Measurements from ENCODE around the gene TMPO. TPM values are rescaled to one million over a fixed set of nuclear protein-coding genes. Genes with fewer than 3 reads are reported as not detected.

TMPO gene
- polyA plus RNA-seq (2011; rRNA removed) (31.2 and 49.1 TPM in 2 replicates), polyA minus RNA-seq (2011; rRNA and poly(A)+ RNA removed) (16.0 and 34.2 TPM in 2 replicates)

GRCh38 chr12:98515287-98516110 is at the start of gene TMPO:
TSS of gene TMPO (plus strand) at chr12:98515590. CDS start at chr12:98515868, 278 bp downstream.
- ChIA-PET CTCF (interaction anchor here (0.7 to 5.7 kb wide), 6 partner anchors 24 to 91 kb away, joined by 4 to 51 read pairs (median 10); no protein-coding TSS in a partner anchor), POLR2A (interaction anchor here (1.4 kb wide), 1 partner anchor 12 kb away, joined by 3 read pairs; no protein-coding TSS in a partner anchor)
- TF ChIP-seq CTCF (IDR thresholded peaks at IDR 0.05; ENCODE audit: low read depth, low read length) = no peak
- DNase-seq (ENCODE audit: low read depth, low spot score) = peak; percentile 66
- H3K27me3 ChIP-seq (ENCODE audit: control insufficient read depth, insufficient read depth, low read length) = no peaks in the 10 kb centered on the region
- peak within 1 kb of the TSS; percentile 90 for H3K4me3 ChIP-seq (ENCODE audit: low read depth, low read length)
- H3K9me3 ChIP-seq (ENCODE audit: control insufficient read depth, insufficient read depth, low read length) = no peaks in the 10 kb centered on the region; the same call in 1 of the 2 replicates
- H3K27ac ChIP-seq (ENCODE audit: low read depth, low read length) = peak within 1 kb of the TSS; percentile 94

DNA sequence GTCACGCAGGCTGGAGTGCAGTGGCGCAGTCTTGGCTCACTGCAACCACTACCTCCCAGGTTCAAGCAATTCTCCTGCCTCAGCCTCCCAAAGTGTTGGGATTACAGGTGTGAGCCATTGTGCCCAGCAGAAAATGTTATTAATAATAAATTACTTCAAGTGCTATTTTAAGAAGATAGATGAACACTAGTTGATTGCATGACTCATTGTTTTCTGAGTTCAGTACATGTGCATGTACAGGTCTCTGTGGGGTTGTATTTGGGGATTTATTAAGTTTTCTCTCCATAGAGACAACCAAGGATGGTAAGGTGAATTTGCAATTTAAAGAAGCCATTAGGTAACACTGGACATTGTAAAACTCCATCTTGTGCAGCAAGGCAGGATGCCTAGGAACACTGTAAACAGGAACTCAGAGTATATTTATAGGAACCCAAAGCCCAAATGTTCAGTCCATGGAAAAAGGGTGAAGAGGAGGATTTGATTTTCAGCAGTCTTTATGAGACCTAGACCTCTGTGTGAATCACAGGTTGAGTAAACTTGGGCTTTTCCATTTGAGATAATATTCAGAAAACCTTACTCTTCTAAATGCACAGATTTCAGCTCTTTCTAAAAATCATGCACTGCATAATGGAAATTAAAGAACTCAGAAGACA is 49.3 kb upstream of the TMPO start:
- Histone ChIP-seq H3K4me3 (ENCODE audit: low read depth, low read length) (no peak overlapping the region), H3K27me3 (ENCODE audit: control insufficient read depth, insufficient read depth, low read length) (peaks cover 9% of the 10 kb centered on the region), H3K27ac (ENCODE audit: low read depth, low read length) (no peak overlapping the region), H3K9me3 (ENCODE audit: control insufficient read depth, insufficient read depth, low read length) (no peaks in the 10 kb centered on the region)
- POLR2A ChIA-PET = no interaction called here
- no peak for TF ChIP-seq CTCF (IDR thresholded peaks at IDR 0.05; ENCODE audit: low read depth, low read length)
- CTCF ChIA-PET = interaction anchor here (2.3 kb wide), 1 partner anchor 25 kb away, joined by 12 read pairs; no protein-coding TSS in a partner anchor
- no peak for DNase-seq (ENCODE audit: low read depth, low spot score)

DNA sequence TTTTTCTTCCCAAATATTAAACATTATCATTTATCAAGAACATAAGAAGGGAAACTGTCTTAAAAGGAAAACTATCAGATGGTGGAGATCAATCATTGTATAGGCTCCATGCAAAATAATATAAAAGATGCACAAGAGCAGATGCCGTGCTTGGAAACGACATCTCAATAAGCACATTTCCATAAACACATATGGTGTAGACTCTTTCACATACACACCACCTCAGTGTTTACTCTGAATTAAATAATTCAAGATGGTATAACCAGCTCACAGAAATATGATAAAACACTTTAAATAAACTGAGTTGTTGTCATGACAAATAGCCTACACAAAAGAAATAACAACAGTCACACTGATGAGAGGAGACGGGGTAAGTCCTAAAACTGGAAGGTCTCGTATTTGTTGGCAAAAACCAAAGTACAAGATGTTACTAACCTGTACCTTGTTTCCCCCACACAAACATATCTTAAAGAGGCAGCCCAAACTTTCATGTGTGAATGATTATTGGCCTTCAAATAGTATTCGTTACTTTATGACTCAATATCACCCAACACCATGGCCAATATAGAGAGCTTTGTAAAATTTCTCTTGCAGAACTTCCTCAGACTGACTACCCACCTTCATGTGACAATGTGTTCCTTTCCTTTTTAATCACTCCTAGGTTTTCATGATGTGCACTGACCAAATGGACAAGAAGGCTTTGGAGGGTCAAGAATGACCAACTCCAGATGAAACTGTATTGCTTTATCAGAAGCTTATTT is 48.6 kb upstream of the TMPO start:
- Histone ChIP-seq H3K27ac (ENCODE audit: low read depth, low read length) (no peak overlapping the region), H3K27me3 (ENCODE audit: control insufficient read depth, insufficient read depth, low read length) (peaks cover 9% of the 10 kb centered on the region), H3K4me3 (ENCODE audit: low read depth, low read length) (no peak overlapping the region), H3K9me3 (ENCODE audit: control insufficient read depth, insufficient read depth, low read length) (no peaks in the 10 kb centered on the region)
- TF ChIP-seq CTCF (IDR thresholded peaks at IDR 0.05; ENCODE audit: low read depth, low read length) = no peak
- CTCF ChIA-PET = interaction anchor here (0.6 to 2.3 kb wide), 3 partner anchors 24 to 100 kb away, joined by 4 to 12 read pairs (median 5); no protein-coding TSS in a partner anchor
- no peak for DNase-seq (ENCODE audit: low read depth, low spot score)
- POLR2A ChIA-PET = no interaction called here

GRCh38 chr12:98469109-98469508 is 46.3 kb upstream of the TMPO start:
- Histone ChIP-seq H3K27ac (ENCODE audit: low read depth, low read length) (no peak overlapping the region), H3K9me3 (ENCODE audit: control insufficient read depth, insufficient read depth, low read length) (no peaks in the 10 kb centered on the region), H3K27me3 (ENCODE audit: control insufficient read depth, insufficient read depth, low read length) (peaks cover 9% of the 10 kb centered on the region), H3K4me3 (ENCODE audit: low read depth, low read length) (no peak overlapping the region)
- ChIA-PET CTCF (interaction anchor here (0.5 to 3.0 kb wide), 2 partner anchors 22 to 92 kb away, joined by 3 to 13 read pairs; no protein-coding TSS in a partner anchor), POLR2A (interaction anchor here (0.7 kb wide), 1 partner anchor 1681 kb away, joined by 3 read pairs; no protein-coding TSS in a partner anchor)
- TF ChIP-seq CTCF (IDR thresholded peaks at IDR 0.05; ENCODE audit: low read depth, low read length) = no peak
- no peak for DNase-seq (ENCODE audit: low read depth, low spot score)

All from AG04450 (cell line).